HepG2 (cell line): ENCODE measurements around the gene FFAR2. TPM values are rescaled to one million over a fixed set of nuclear protein-coding genes. Genes with fewer than 3 reads are reported as not detected.

Experiments used
- ADNP ChIP-seq: sonication (generic); formaldehyde crosslinking; IDR thresholded peaks from 2 replicates; pipeline ENCODE4 v1.4.0; 2020; ENCODE audit warnings: missing genetic modification reagents
- AHDC1 ChIP-seq: sonication (generic); formaldehyde crosslinking; IDR thresholded peaks from 2 replicates; pipeline ENCODE4 v1.5.1; 2020; ENCODE audit warnings: mild to moderate bottlenecking, missing genetic modification reagents, borderline replicate concordance
- NR2C2 ChIP-seq: sonication (generic); formaldehyde crosslinking; IDR thresholded peaks from 2 replicates; pipeline ENCODE4 v1.4.0; 2020; ENCODE audit warnings: missing genetic modification reagents, mild to moderate bottlenecking, moderate library complexity, borderline replicate concordance
- PBX3 ChIP-seq: sonication (generic); formaldehyde crosslinking; IDR thresholded peaks from 2 replicates; pipeline ENCODE4 v1.8.1; 2023; ENCODE audit warnings: missing genetic modification reagents, inconsistent platforms, borderline replicate concordance
- POLR2A ChIP-seq, 2 experiments: IDR thresholded peaks; 2 replicates each; pipeline ENCODE4 v1.6.1; 2011; ENCODE audit warnings: low read depth in 2 of 2, low read length in 2 of 2, mild to moderate bottlenecking in 1 of 2, moderate library complexity in 1 of 2; ENCODE audit not compliant: insufficient read depth in 1 of 2
- RERE ChIP-seq: IDR thresholded peaks from 2 replicates; pipeline ENCODE4 v1.6.1; 2016; ENCODE audit warnings: low read depth, missing genetic modification reagents, missing compliant biosample characterization
- TCF7 ChIP-seq: sonication (generic); IDR thresholded peaks from 2 replicates; pipeline ENCODE4 v1.6.1; 2016; ENCODE audit warnings: antibody characterized with exemption, low read depth
- ZBTB21 ChIP-seq: sonication (generic); formaldehyde crosslinking; IDR thresholded peaks from 2 replicates; pipeline ENCODE4 v1.4.0; 2020; ENCODE audit warnings: missing genetic modification reagents
- ZBTB37 ChIP-seq: sonication (generic); formaldehyde crosslinking; IDR thresholded peaks from 2 replicates; pipeline ENCODE4 v1.4.0; 2020; ENCODE audit warnings: mild to moderate bottlenecking, missing genetic modification reagents
- ZIK1 ChIP-seq: sonication (generic); formaldehyde crosslinking; IDR thresholded peaks from 2 replicates; pipeline ENCODE4 v1.5.0; 2020; ENCODE audit warnings: mild to moderate bottlenecking, low read depth, missing genetic modification reagents, borderline replicate concordance
- ZNF460 ChIP-seq: sonication (generic); formaldehyde crosslinking; IDR thresholded peaks from 2 replicates; pipeline ENCODE4 v1.5.1; 2020; ENCODE audit warnings: missing genetic modification reagents, mild to moderate bottlenecking, borderline replicate concordance
- ZNF510 ChIP-seq: sonication (generic); formaldehyde crosslinking; IDR thresholded peaks from 2 replicates; pipeline ENCODE4 v1.4.0; 2020; ENCODE audit warnings: low read depth, mild to moderate bottlenecking, missing genetic modification reagents
- ZNF790 ChIP-seq: sonication (generic); formaldehyde crosslinking; IDR thresholded peaks from 2 replicates; pipeline ENCODE4 v1.8.0; 2022; ENCODE audit warnings: missing genetic modification reagents, mild to moderate bottlenecking, borderline replicate concordance
- ZNF792 ChIP-seq: IDR thresholded peaks from 2 replicates; pipeline ENCODE4 v1.6.1; 2016
- polyA plus RNA-seq, 8 experiments: library from polyadenylated mRNA; depleted of rRNA in 3 of 8; stranded (reverse) in 7 of 8; unstranded in 1 of 8; fragments of >200 nt; fragmentation: Illumina TruSeq in 4 of 8; extraction: Trizol in 4 of 8; gene quantifications; 2 replicates each; pipeline versions ENCODE4 v1.2.1 to v1.2.3, GENCODE V29; 2011 to 2016; ENCODE audit warnings: low read depth in 4 of 8, missing spikeins in 1 of 8, mixed read lengths in 1 of 8; ENCODE audit not compliant: insufficient read depth in 1 of 8
- total RNA-seq, 5 experiments: library from RNA; depleted of rRNA; stranded (reverse); fragments of >200 nt; fragmentation: Illumina TruSeq; extraction: Trizol; gene quantifications; 2 replicates each; pipeline ENCODE4 v1.2.3, GENCODE V29; 2016; ENCODE audit warnings: low read depth in 1 of 5

FFAR2 gene
- total and polyA plus RNA-seq, 2 of the 13 experiments (the other 11 are each of a cell fraction or from before 2014, with no cell fraction given), result 0.12 TPM; not detected in 1

GRCh38 chr19:35459414-35460082, 11.5 kb downstream of the FFAR2 start (continued):
- TF ChIP-seq ZBTB37 (CRISPR knock-in tag) (no peak), ADNP (no peak), POLR2A (IDR thresholded peaks at IDR 0.05; ENCODE audit: insufficient read depth in 1 of 2, low read depth in 2 of 2, low read length in 2 of 2) (peak in 1 of 2 experiments; percentile 46; a peak in 2 of 4 replicates), RERE (CRISPR knock-in tag) (no peak), PBX3 (CRISPR knock-in tag) (no peak), ZNF790 (no peak), ZNF460 (no peak), TCF7 (peak; percentile 33; the same call in 1 of the 2 replicates), ZNF792 (CRISPR knock-in tag) (no peak), ZNF510 (CRISPR knock-in tag) (no peak), NR2C2 (CRISPR knock-in tag) (peak; percentile 33; the same call in 1 of the 2 replicates), ZBTB21 (no peak), ZIK1 (CRISPR knock-in tag) (no peak), AHDC1 (CRISPR knock-in tag) (no peak; the same call in 1 of the 2 replicates)
